ENCODE data around the gene TRAPPC2L. TPM values are rescaled to one million over a fixed set of nuclear protein-coding genes. Genes with fewer than 3 reads are reported as not detected.

TRAPPC2L gene
- total and polyA plus RNA-seq, 2 of the 13 experiments (the other 11 are each of a cell fraction or from before 2014, with no cell fraction given): 96.3 to 107 TPM

- TF ChIP-seq ZNF18 (CRISPR knock-in tag; IDR thresholded peaks at IDR 0.05; ENCODE audit: insufficient replicate concordance): no peak
- TF ChIP-seq ZNF282 (IDR thresholded peaks at IDR 0.05; ENCODE audit: partially characterized antibody): no peak
- peak; percentile 41; the same call in 1 of the 2 replicates for TF ChIP-seq ZHX1 (CRISPR knock-in tag; IDR thresholded peaks at IDR 0.05; ENCODE audit: low read depth)
- no peak for TF ChIP-seq FOXO1 (CRISPR knock-in tag; IDR thresholded peaks at IDR 0.05)
- no peak for TF ChIP-seq ZBTB39 (CRISPR knock-in tag; IDR thresholded peaks at IDR 0.05)
- no peak for TF ChIP-seq ZNF431 (CRISPR knock-in tag; IDR thresholded peaks at IDR 0.05; ENCODE audit: borderline replicate concordance, low read depth)
- no peak for TF ChIP-seq MED13 (CRISPR knock-in tag; IDR thresholded peaks at IDR 0.05)
- no peak for TF ChIP-seq RNF2 (conservative IDR thresholded peaks at IDR 0.05; ENCODE audit: low read depth)
- TF ChIP-seq PPARG (CRISPR knock-in tag; conservative IDR thresholded peaks at IDR 0.05): no peak
- TF ChIP-seq IKZF4 (CRISPR knock-in tag; IDR thresholded peaks at IDR 0.05; ENCODE audit: borderline replicate concordance, low read depth, not compliant biosample characterization): no peak
- TF ChIP-seq ZFP90 (CRISPR knock-in tag; IDR thresholded peaks at IDR 0.05; ENCODE audit: borderline replicate concordance): peak; percentile 76; the same call in 1 of the 2 replicates
- no peak for TF ChIP-seq ZNF619 (CRISPR knock-in tag; IDR thresholded peaks at IDR 0.05)
- TF ChIP-seq ZNF816 (CRISPR knock-in tag; IDR thresholded peaks at IDR 0.05; ENCODE audit: borderline replicate concordance): no peak
- no peak for TF ChIP-seq IKZF1 (IDR thresholded peaks at IDR 0.05)
- no peak for TF ChIP-seq KLF13 (CRISPR knock-in tag; IDR thresholded peaks at IDR 0.05)
- no peak for TF ChIP-seq STAT5B (CRISPR knock-in tag; IDR thresholded peaks at IDR 0.05)
- TF ChIP-seq ZNF430 (CRISPR knock-in tag; IDR thresholded peaks at IDR 0.05): no peak
- no peak for TF ChIP-seq ZNF264 (CRISPR knock-in tag; IDR thresholded peaks at IDR 0.05)
- no peak for TF ChIP-seq SUZ12 (IDR thresholded peaks at IDR 0.05; ENCODE audit: low read depth, low read length)
- no peak for TF ChIP-seq ZBTB3 (CRISPR knock-in tag; IDR thresholded peaks at IDR 0.05; ENCODE audit: borderline replicate concordance, low read depth)
Observed at GRCh38 chr16:88815901-88816589, 40.9 kb upstream of the TRAPPC2L start (continued).

Measured in HepG2 (cell line).